Endothelial cell of coronary artery (primary cell): ENCODE data around the gene CUZD1. TPM values are rescaled to one million over a fixed set of nuclear protein-coding genes. Genes with fewer than 3 reads are reported as not detected.

Experiments
- total RNA-seq: library from RNA; depleted of rRNA; stranded (reverse); fragments of >200 nt; gene quantifications from 2 replicates; pipeline ENCODE4 v1.2.3, GENCODE V29; 2014

The CUZD1 gene
- 0.54 and 1.0 TPM in 2 replicates for total RNA-seq

GRCh38 chr10:122845783-122846332 is at the start of gene CUZD1:
TSS of gene CUZD1 (minus strand) at chr10:122845857. CDS start at chr10:122845843, 14 bp downstream.

GRCh38 chr10:122879339-122880273 is 33.9 kb upstream of the CUZD1 start, which contains the start of gene FAM24B:
TSS of gene FAM24B (minus strand) at chr10:122879581. CDS start at chr10:122850515, 29,066 bp downstream.

Other genes with a start within 250 kb of the CUZD1 start
- not detected in 2 replicates for gene C10orf120, start 146.0 kb downstream of the CUZD1 start, total RNA-seq
- 6.6 and 9.7 TPM in 2 replicates for gene FAM24B, start 33.7 kb upstream of the CUZD1 start, total RNA-seq
- not detected in 2 replicates for gene FAM24A, start 64.8 kb upstream of the CUZD1 start, total RNA-seq
- gene C10orf88, start 108.4 kb upstream of the CUZD1 start, total RNA-seq, result 13.3 and 15.5 TPM in 2 replicates
- gene PSTK, start 134.5 kb upstream of the CUZD1 start, total RNA-seq, result 4.0 and 5.8 TPM in 2 replicates
- gene IKZF5, start 162.9 kb upstream of the CUZD1 start, total RNA-seq, result 2.5 and 4.0 TPM in 2 replicates
- 3.2 and 3.9 TPM in 2 replicates for gene ACADSB, start 163.1 kb upstream of the CUZD1 start, total RNA-seq